AG20443 (cell line): ENCODE results near the gene PARD6B.
"Not testable (repeated sequence)": the region's sequence is repeated elsewhere in the genome, so short reads cannot be mapped to it uniquely, and the experiment has no call there.

ENCODE experiments used
- DNase-seq: peaks from one replicate; pipeline ENCODE4 v3.0.0; 2012; ENCODE audit warnings: low spot score, mixed read lengths

Gene PARD6B

DNA sequence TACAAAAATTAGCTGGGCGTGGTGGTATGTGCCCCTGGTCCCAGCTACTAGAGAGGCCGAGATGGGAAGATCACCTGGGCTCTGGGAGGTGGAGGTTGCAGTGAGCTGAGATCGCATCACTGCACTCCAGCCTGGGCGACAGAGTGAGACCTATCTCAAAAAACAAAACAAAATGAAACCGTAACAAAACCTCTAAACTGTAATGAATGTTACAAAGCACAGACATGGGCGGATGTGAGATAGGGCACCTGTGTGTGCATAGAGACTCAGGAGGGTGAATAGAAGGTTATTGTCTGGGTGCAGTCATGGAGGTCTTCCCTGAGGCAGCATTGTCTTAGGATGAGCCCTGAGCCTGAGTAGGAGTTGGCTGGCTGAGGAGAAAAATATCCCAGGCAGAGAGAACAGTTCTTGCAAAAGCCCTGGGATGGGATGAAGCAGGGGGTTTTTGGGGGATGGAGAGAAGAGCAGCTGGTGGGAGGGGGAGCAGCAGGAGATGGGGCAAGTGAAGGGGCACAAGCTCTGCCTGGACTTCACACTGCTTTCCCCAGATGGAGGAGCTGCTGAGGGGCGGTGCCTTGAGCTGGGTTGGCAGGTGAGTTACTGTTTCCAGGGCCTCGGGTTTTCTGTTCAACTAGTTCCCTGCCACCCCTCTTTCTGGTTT is 68.6 kb downstream of the PARD6B start:
- DNase-seq = no peak

DNA sequence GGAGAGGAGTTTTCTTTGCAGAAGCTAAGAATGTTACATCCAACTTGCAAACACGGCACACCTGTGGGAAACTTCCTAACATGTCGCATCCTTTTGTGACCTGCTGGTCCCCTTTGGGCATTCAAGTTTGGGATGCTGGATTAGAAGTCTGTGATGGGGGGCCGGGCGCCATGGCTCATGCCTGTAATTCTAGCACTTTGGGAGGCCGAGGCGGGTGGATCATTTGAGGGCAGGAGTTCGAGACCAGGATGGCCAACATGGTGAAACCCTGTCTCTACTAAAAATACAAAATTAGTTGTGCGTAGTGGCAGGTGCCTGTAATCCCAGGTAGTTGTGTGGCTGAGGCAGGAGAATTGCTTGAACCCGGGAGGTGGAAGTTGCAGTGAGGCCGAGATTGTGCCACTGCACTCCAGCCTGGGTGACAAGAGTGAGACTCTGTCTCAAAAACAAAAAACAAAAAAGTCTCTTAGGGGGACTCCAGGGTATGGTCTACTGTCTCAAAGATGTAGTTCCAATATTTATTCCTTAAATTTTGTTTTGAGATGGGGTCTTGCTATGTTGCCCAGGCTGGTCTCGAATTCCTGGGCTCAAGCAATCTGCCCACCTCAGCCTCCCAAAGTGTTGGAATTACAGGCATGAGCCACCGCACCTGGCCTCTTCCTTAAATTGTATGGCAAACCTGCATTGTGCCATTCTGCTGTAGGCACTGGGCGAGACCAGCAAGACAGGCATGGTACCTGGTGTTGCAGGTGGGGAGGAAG is 69.8 kb downstream of the PARD6B start:
- not testable (repeated sequence) for DNase-seq

DNA sequence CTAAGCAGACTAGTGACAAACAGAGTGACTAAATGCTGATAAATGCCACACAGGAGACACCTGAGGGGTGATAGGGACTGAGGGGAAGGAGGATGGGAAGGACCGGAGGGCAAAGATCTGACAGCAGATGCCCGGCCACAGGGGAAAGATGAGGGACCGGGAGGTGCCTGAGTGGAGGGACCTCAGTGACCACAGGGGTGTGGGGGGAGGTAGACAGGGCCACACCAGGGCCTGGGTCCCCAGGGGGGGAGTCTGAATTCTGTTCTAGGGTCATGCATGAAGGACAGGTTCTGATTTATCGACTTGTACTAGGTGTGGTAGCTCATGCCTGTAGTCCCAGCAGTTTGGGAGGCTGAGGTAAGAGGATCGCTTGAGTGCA is 70.4 kb downstream of the PARD6B start:
- DNase-seq = no peak

DNA sequence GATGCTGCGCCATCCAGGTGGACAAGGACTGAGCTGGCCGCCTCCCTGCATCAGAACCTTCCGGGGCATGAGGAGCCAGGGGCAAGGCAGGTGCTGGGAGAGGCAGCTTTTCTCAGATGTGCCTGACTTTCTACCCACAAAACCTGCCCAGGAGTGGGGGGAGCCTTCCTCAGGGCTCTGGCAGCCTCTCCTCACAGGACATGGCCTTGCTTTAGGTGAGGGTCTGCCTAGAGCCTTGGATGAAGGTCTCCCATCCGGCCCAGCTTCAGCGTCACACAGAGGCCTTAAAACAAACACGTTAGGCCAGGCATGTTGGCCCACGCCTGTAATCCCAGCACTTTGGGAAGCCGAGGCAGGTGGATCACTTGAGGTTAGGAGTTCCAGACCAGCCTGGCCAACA is 70.9 kb downstream of the PARD6B start:
- no peak for DNase-seq

DNA sequence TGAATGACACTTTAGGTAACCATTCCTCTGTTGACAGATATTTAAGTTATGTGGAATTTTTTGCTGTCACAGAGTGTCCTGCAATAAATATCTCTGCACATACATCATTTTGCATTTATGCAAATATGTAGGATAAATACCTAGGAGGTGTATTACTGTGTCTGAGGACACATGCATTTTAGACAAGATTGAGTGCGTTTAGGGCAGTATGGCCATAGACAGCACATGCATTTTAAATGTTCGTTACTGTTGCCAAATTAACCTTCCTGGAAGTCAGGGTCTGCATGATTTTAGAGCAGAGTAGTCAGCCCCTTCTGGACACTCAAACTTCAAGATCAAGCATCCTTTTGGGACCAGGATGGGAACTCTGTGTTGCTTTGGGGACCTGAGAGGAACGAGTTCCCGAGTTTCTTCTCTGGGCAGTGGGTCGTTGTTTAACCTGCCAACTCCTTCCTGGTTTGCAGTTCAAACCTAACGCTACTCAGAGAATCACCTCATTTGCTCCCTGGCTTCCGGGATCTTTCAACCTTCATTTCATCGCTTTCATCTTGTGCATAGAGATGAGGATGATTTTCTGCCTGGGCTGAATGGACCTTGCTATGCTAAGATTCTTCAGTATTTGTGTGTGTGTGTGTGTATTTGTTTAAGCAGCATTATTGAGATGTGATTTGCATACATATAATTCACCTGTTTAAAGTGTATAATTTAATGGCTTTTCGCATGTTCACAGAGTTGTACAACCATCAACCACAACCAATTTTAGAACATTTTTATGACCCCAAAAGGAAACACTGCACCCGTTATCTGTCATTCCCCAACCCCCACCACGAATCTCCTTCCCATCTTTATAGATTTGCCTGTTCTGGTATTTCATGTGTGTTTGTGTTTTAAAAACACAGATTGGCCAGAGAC is 73.3 kb downstream of the PARD6B start:
- no peak for DNase-seq

DNA sequence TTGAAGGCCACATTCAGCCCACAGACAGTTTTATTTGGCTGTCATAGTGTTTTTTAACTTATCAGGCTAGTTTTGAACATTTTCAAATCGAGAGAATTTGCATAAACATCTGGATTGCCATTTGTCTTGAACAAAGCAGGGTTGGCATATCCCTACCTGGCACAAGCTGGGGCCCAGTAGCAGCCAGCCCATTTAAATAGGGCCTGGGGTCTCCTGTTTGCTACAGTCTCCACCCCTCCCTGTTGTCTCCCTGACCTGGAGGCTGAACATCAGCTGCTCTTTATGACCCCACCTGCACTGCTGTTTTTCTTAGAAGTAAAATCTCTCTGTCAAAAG is 73.9 kb downstream of the PARD6B start:
- no peak for DNase-seq

DNA sequence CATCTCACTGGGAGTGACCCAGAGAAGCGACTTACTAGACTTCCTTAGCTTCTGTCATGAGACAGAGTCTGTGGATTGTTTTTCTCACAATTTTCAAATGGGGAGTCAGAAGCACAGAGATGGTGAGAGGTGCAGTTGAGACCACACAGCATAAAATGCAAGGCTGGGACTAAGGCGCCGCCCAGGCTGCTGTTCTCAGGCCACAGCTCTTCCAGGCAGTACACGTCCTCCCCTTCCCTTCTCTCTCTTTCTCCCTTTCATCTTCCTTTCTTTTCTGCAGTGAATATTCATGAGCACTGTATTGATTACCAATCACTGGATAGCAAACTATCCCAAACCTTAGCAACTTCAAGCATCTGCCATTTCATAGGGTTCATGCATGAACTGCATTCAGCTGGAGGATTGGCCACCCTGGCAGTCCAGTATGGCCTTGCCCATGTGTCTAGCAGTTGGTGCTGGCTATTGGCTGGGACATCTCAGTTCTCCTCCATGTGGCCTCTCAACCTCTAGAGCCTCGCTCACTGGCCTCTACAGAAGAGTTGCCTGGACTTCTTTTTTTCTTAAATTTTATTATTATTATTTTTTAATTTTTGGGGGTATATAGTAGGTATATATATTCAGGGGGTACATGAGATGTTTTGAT is 74.9 kb downstream of the PARD6B start:
- no peak for DNase-seq
